Mesothelial cell of epicardium (in vitro differentiated cells): ENCODE results near the gene CKLF. TPM values are rescaled to one million over a fixed set of nuclear protein-coding genes. Genes with fewer than 3 reads are reported as not detected.
"Not testable (repeated sequence)": the region's sequence is repeated elsewhere in the genome, so short reads cannot be mapped to it uniquely, and the experiment has no call there.

Experiments used
- DNase-seq, 2 experiments: peaks; one replicate each; pipeline ENCODE4 v3.0.0; 2021; ENCODE audit warnings: low spot score in 2 of 2; ENCODE audit not compliant: unreplicated experiment in 2 of 2
- H3K27ac Mint-ChIP-seq: 2 replicates; pipeline ENCODE4 v1.8.0; 2021; ENCODE audit warnings: mixed read lengths
- H3K27me3 Mint-ChIP-seq: 2 replicates; pipeline ENCODE4 v1.8.0; 2021; ENCODE audit warnings: low read depth, mixed read lengths
- H3K36me3 Mint-ChIP-seq: 2 replicates; pipeline ENCODE4 v1.8.0; 2021; ENCODE audit warnings: mixed read lengths
- H3K4me1 Mint-ChIP-seq: 2 replicates; pipeline ENCODE4 v1.8.0; 2021; ENCODE audit warnings: mixed read lengths
- H3K4me3 Mint-ChIP-seq: 2 replicates; pipeline ENCODE4 v1.8.0; 2021; ENCODE audit warnings: mild to moderate bottlenecking, moderate library complexity, mixed read lengths
- H3K9me3 Mint-ChIP-seq: 2 replicates; pipeline ENCODE4 v1.8.0; 2021; ENCODE audit warnings: mixed read lengths
- CTCF ChIP-seq: fragments of 200-600 bp; sonication (generic); IDR thresholded peaks from one replicate; pipeline ENCODE4 v1.5.0; 2021; ENCODE audit warnings: antibody characterized with exemption; ENCODE audit not compliant: unreplicated experiment
- total RNA-seq: library from RNA; stranded (reverse); gene quantifications from 3 replicates; pipeline ENCODE4 v1.2.1, GENCODE V29; 2021

The CKLF gene
- total RNA-seq, 1 donor from 2014 or later, result 31.1 TPM

- TF ChIP-seq CTCF, result no peak
- H3K27ac Mint-ChIP-seq, result no peak overlapping the region
- H3K36me3 Mint-ChIP-seq, result peaks cover 7% of the 10 kb centered on the region
- no peaks in the 10 kb centered on the region for H3K9me3 Mint-ChIP-seq
- peak overlapping the region; percentile 67 for H3K4me3 Mint-ChIP-seq
- no peaks in the 10 kb centered on the region for H3K27me3 Mint-ChIP-seq
- peaks cover 33% of the 10 kb centered on the region for H3K4me1 Mint-ChIP-seq
- DNase-seq, result peak; percentile 34 to 64
These were observed 53.0 kb downstream of the CKLF start for GRCh38 chr16:66605177-66605978.

DNA sequence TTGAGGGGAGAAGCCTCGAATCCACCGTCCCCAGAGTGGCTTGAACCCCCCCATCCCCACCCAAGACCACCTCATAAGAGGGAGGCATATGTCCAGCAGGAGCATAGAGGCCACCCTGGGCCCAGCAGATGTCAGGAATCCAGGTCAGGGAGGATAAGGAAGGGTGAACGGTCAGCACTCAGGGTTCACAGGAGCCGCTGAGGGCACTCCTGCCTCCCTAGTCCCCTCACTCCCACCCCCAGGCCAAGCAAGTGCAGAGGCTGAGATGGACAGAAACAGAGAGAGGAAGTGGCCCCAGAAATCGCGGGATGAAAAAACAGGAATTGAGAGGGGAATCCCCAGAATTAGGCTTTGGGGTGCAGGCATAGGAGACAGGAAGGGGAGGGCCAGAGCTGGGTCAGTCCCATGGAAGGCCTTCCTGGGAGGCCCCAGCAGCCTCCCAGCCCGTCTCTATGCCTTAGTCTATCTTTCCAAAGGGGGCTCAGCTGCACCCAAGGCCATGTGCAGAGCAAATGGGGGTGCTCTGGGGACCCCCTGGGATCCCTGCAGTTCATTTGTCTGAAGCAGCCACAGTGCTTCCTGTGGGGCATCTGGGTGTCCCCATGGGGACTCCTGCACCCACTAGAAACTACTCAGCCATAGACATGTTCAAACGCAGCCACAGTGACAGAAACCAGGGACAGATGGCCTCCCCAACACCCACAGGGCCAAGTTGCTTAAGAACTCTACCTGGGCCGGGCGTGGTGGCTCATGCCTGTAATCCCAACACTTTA, 53.8 kb downstream of the CKLF start:
- Mint-ChIP-seq H3K27ac (peak overlapping the region; percentile 83), H3K4me3 (peak overlapping the region; percentile 67), H3K36me3 (peaks cover 10% of the 10 kb centered on the region), H3K27me3 (no peaks in the 10 kb centered on the region), H3K9me3 (no peaks in the 10 kb centered on the region), H3K4me1 (peaks cover 26% of the 10 kb centered on the region)
- no peak for TF ChIP-seq CTCF
- no peak for DNase-seq

DNA sequence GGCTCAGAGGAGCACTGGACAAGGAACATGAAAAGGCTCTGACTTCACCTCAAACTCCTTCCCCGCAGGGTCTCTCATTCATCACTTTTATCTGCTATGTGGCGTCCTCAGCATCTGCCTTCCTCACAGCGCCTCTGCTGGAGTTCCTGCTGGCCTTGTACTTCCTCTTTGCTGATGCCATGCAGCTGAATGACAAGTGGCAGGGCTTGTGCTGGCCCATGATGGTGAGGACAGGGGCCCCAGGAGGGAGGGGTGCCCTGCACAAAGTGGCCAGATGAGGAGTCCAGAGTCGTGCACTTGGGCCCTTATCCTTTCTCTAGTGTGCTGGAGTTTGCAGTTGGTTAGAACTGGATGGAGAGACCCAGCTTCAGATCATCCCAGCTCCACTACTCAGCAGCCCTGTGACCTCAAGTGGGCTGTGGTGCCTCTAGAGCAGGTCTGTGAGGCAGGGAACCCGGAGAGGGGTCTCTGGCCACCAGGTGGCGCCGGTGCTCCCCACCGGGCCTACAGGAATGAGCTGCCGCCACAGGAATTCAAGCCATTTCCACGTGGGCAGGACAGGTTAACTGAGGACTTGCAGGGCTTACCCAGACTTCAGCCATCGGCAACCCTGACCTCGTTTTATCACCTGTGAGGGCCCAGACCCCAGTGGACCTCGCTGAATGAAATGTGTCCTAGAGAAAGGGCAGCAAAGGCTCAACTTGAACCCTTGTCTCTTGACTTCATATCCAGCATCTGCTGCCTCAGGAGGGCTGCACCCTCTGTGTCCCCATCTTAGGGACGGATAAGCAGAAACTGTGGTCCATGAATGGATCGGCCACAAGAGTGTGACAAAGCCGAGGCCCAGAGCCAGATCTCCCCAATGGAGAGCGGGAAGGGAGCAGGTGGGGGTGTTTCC, 56.1 kb downstream of the CKLF start:
- Mint-ChIP-seq H3K9me3 (no peaks in the 10 kb centered on the region), H3K36me3 (peaks cover 21% of the 10 kb centered on the region), H3K4me3 (no peak overlapping the region), H3K27me3 (no peaks in the 10 kb centered on the region), H3K4me1 (peaks cover 21% of the 10 kb centered on the region), H3K27ac (peak overlapping the region; percentile 71)
- peak; percentile 86 to 94 for DNase-seq
- peak; percentile 82 for TF ChIP-seq CTCF

DNA sequence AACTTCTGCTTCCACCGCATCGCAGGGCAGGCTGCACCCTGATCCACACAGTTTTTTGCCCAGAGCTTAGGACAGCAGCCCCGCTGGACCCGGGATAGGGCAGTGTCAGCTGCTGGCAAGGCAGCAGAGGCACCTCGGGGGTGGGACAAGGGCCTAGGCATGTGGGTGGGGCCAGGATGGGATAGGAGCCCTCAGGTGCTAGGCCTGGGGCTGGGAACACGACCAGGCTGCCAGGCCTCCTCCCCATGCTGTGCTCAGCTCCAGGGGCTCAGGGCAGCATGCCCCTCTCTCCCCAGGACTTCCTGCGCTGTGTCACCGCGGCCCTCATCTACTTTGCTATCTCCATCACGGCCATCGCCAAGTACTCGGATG, 56.7 kb downstream of the CKLF start:
- Mint-ChIP-seq H3K36me3 (peaks cover 22% of the 10 kb centered on the region), H3K27me3 (no peaks in the 10 kb centered on the region), H3K4me1 (peaks cover 16% of the 10 kb centered on the region), H3K27ac (no peak overlapping the region), H3K9me3 (no peaks in the 10 kb centered on the region), H3K4me3 (no peak overlapping the region)
- no peak for DNase-seq
- no peak for TF ChIP-seq CTCF

DNA sequence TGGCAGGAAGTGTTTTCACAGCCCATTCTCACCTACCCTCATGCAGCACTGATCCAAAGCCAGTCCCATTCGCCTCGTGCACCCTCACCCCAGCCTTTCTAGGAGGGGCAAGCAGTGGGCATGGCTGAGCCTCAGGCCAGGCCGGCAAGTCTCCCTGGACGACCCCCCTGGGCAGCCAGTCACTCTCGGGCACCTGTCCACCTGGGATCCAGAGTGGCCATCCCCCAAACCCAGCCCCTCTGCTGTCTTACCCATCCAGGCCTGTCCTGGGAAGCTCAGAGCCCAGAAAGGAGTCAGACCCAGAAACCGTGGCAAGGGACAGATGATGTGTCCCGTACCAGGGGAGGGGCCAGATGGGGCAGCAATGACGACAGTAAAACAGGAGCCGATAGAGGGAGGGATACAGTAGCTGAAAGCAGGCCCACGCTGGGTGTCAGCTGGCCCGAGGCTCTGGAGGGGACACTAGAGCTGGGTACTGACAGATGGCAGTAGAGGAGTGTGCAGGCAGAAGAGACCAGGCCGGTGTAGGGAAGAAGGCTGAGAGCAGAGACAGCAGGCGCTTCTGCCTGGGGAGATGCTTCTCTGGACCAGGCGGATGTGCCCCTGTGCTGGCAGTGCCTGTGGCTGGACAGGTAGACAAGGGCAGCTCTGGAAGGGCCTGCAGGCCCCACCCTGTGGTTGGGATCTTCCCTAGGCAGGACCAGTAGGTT, 57.9 kb downstream of the CKLF start:
- no peak for DNase-seq
- no peaks in the 10 kb centered on the region for H3K9me3 Mint-ChIP-seq
- TF ChIP-seq CTCF, result no peak
- H3K4me3 Mint-ChIP-seq, result no peak overlapping the region
- peak overlapping the region; percentile 43 for H3K27ac Mint-ChIP-seq
- H3K36me3 Mint-ChIP-seq, result peaks cover 27% of the 10 kb centered on the region
- peaks cover 16% of the 10 kb centered on the region for H3K4me1 Mint-ChIP-seq
- no peaks in the 10 kb centered on the region for H3K27me3 Mint-ChIP-seq

DNA sequence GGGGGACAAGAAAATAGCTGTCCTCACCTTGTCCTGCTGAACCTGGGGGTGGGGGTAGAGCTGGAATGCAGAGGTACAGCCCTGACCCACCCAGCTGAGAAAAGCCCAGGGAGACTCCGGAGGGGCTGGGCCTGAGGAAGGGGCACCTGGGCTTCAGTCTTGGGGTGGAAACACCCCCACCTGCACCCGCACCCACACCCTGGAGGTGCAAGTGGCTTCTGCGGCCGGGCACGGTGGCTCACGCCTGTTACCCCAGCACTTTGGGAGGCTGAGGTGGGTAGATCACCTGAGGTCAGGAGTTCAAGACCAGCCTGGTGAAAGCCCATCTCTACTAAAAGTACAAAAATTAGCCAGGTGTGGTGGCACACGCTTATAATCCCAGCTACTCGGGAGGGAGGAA, 59.5 kb downstream of the CKLF start:
- H3K4me1 Mint-ChIP-seq, H3K4me3 Mint-ChIP-seq, DNase-seq, H3K27me3 Mint-ChIP-seq, H3K27ac Mint-ChIP-seq, H3K9me3 Mint-ChIP-seq: not testable (repeated sequence)
- peaks cover 29% of the 10 kb centered on the region for H3K36me3 Mint-ChIP-seq
